CD8-positive, alpha-beta memory T cell (primary cell): ENCODE results near the gene DQX1. TPM values are rescaled to one million over a fixed set of nuclear protein-coding genes. Genes with fewer than 3 reads are reported as not detected.
"Not testable (repeated sequence)": the region's sequence is repeated elsewhere in the genome, so short reads cannot be mapped to it uniquely, and the experiment has no call there.

Experiments used
- CTCF ChIA-PET: fragments of 350-600 bp; sonication (Branson Sonifier 250); formaldehyde crosslinking; loops from one replicate; lab custom pipeline; 2021; ENCODE audit warnings: antibody characterized with exemption; lab: Charles Lee
- POLR2A ChIA-PET: fragments of 350-600 bp; sonication (Branson Sonifier 250); formaldehyde crosslinking; loops from one replicate; lab custom pipeline; 2021; ENCODE audit warnings: antibody characterized with exemption; lab: Charles Lee
- DNase-seq, 5 donors: peaks; one replicate each; pipeline versions ENCODE4 v3.0.0 to v3.0.0-alpha.2; 2020 to 2022; ENCODE audit warnings: mixed read lengths in 1 of 5
- H3K27ac ChIP-seq: one replicate; pipeline ENCODE4 v1.7.0; 2013; ENCODE audit warnings: low read depth, mild to moderate bottlenecking, low read length, moderate library complexity
- H3K27me3 ChIP-seq: 2 replicates; pipeline ENCODE4 v1.7.0; 2013; ENCODE audit warnings: low read length, mild to moderate bottlenecking; ENCODE audit not compliant: insufficient read depth, poor library complexity, severe bottlenecking
- H3K36me3 ChIP-seq: 2 replicates; pipeline ENCODE4 v1.7.0; 2013; ENCODE audit warnings: mild to moderate bottlenecking, low read length, moderate library complexity; ENCODE audit not compliant: insufficient read depth
- H3K4me1 ChIP-seq: 2 replicates; pipeline ENCODE4 v1.7.0; 2013; ENCODE audit warnings: mild to moderate bottlenecking, low read length, moderate library complexity; ENCODE audit not compliant: insufficient read depth
- H3K4me3 ChIP-seq: 2 replicates; pipeline ENCODE4 v1.7.0; 2013; ENCODE audit warnings: mild to moderate bottlenecking, low read length
- H3K9me3 ChIP-seq: 2 replicates; pipeline ENCODE4 v1.7.0; 2013; ENCODE audit warnings: mild to moderate bottlenecking, low read length
- H3K27ac Mint-ChIP-seq, 8 donors: one replicate each; pipeline ENCODE4 v1.8.0; 2020 to 2021; ENCODE audit warnings: mixed read lengths in 8 of 8, mild to moderate bottlenecking in 6 of 8, inconsistent platforms in 3 of 8, moderate library complexity in 3 of 8
- H3K27me3 Mint-ChIP-seq, 2 donors: one replicate each; pipeline ENCODE4 v1.8.0; 2020 to 2021; ENCODE audit warnings: mixed read lengths in 2 of 2, mild to moderate bottlenecking in 1 of 2, moderate library complexity in 1 of 2
- H3K36me3 Mint-ChIP-seq, 3 donors: one replicate each; pipeline ENCODE4 v1.8.0; 2020 to 2021; ENCODE audit warnings: mixed read lengths in 3 of 3, inconsistent platforms in 1 of 3, mild to moderate bottlenecking in 1 of 3
- H3K4me1 Mint-ChIP-seq, 3 donors: one replicate each; pipeline ENCODE4 v1.8.0; 2020 to 2021; ENCODE audit warnings: mixed read lengths in 3 of 3, inconsistent platforms in 1 of 3, mild to moderate bottlenecking in 1 of 3
- H3K4me3 Mint-ChIP-seq, 7 donors: one replicate each; pipeline ENCODE4 v1.8.0; 2020 to 2021; ENCODE audit warnings: mixed read lengths in 7 of 7, mild to moderate bottlenecking in 6 of 7, moderate library complexity in 4 of 7, inconsistent platforms in 2 of 7
- H3K9me3 Mint-ChIP-seq, 5 donors: one replicate each; pipeline ENCODE4 v1.8.0; 2020 to 2022; ENCODE audit warnings: mixed read lengths in 5 of 5, mild to moderate bottlenecking in 3 of 5, moderate library complexity in 2 of 5, inconsistent platforms in 1 of 5
- polyA plus RNA-seq: library from polyadenylated mRNA; unstranded; fragments of 300-500 nt; fragmentation: Illumina TruSeq; gene quantifications from one replicate; pipeline ENCODE4 v1.2.3, GENCODE V29; 2021
- total RNA-seq, 2 experiments: library from RNA; stranded (reverse); gene quantifications; one replicate each; pipeline ENCODE4 v1.2.3, GENCODE V29; 2021

Gene DQX1
- total and polyA plus RNA-seq, 3 experiments from 2014 or later: 0.51 to 0.83 TPM; not detected in 1

DNA sequence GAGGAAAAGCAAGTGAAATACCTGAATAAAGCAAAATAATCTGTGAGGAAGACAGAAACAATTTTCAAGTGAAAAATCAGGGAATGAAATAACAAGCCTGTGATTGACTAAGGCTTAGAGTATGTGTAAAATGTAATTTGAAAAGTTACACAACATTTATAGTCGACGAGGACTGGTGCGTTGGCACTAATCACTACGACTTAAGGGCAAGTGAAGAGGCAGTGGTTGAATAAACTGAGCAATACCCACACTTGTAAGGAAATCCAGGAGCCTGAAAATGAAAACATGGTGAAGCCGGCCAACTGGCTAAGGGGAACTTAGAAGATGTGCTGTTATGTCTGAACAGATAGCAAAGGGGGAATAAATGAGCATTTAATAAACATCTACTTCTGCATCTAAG lies 41.9 kb upstream of the DQX1 start:
- H3K4me1 Mint-ChIP-seq: no peaks in the 10 kb centered on the region
- H3K36me3 Mint-ChIP-seq: peaks cover 0 to 3% (median 0%) of the 10 kb centered on the region in 3 donors
- Histone ChIP-seq H3K27ac (no peak overlapping the region), H3K27me3 (no peaks in the 10 kb centered on the region), H3K36me3 (no peaks in the 10 kb centered on the region), H3K9me3 (no peaks in the 10 kb centered on the region), H3K4me3 (no peak overlapping the region), H3K4me1 (no peaks in the 10 kb centered on the region)
- ChIA-PET POLR2A (interaction anchor here (0.8 kb wide), 1 partner anchor 101 kb away, joined by 3 read pairs; no protein-coding TSS in a partner anchor), CTCF (no interaction called here)
- H3K9me3 Mint-ChIP-seq: no peaks in the 10 kb centered on the region
- H3K4me3 Mint-ChIP-seq: no peak overlapping the region
- DNase-seq: no peak
- H3K27ac Mint-ChIP-seq: no peak overlapping the region
- H3K27me3 Mint-ChIP-seq: peaks cover 21 to 31% of the 10 kb centered on the region in 2 donors

GRCh38 chr2:74566754-74567085 lies 40.7 kb upstream of the DQX1 start:
- H3K4me3 Mint-ChIP-seq: no peak overlapping the region
- H3K4me1 Mint-ChIP-seq: no peaks in the 10 kb centered on the region
- H3K27me3 ChIP-seq: no peaks in the 10 kb centered on the region
- ChIA-PET POLR2A (no interaction called here), CTCF (interaction anchor here (1.6 kb wide), 1 partner anchor 9 kb away, joined by 6 read pairs; no protein-coding TSS in a partner anchor)
- H3K27ac Mint-ChIP-seq: no peak overlapping the region
- H3K9me3 ChIP-seq: no peaks in the 10 kb centered on the region
- peaks cover 21 to 43% of the 10 kb centered on the region in 2 donors for H3K27me3 Mint-ChIP-seq
- H3K4me1 ChIP-seq: no peaks in the 10 kb centered on the region
- H3K4me3 ChIP-seq: no peak overlapping the region
- H3K9me3 Mint-ChIP-seq: no peaks in the 10 kb centered on the region
- peaks cover 0 to 3% (median 0%) of the 10 kb centered on the region in 3 donors for H3K36me3 Mint-ChIP-seq
- no peaks in the 10 kb centered on the region for H3K36me3 ChIP-seq
- H3K27ac ChIP-seq: no peak overlapping the region
- no peak for DNase-seq

DNA sequence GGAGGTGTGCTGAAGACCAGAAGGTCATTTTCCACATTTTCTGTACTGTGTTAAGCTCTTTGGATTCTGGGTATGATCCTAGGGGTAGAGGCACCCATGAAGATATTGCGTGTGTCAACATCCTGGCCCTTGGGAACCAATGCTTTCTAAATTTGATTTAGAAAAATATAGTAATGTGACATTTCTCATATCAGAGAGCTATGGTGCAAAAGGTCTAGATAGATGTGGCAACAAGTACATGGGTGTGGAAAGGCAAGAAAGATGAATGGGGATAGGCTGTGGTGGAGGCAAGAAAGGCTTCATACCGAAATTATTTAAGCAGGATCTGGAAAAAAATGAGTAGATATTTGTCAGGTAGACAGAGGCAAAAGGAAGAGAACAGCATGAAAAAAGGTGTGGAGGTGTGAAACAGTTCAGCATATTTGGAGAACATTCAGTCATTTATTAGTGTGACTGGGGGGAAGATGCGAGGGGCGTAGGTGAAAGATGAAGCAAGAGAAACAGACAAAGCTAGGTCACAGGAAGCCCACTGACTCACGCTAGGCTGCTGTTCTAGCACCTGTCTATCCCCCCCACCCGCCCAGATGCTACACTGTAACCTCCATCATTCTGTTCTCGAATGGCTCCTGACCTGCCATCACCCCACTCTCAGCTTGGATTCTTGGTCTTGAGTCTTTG lies 40.2 kb upstream of the DQX1 start:
- no peak overlapping the region for H3K27ac ChIP-seq
- no peak for DNase-seq
- ChIA-PET POLR2A (no interaction called here), CTCF (interaction anchor here (1.6 kb wide), 1 partner anchor 8 kb away, joined by 6 read pairs; no protein-coding TSS in a partner anchor)
- H3K9me3 ChIP-seq: no peaks in the 10 kb centered on the region
- Mint-ChIP-seq H3K9me3 (no peaks in the 10 kb centered on the region), H3K36me3 (peaks cover 0 to 3% (median 0%) of the 10 kb centered on the region in 3 donors), H3K4me1 (no peaks in the 10 kb centered on the region), H3K27me3 (peaks cover 25 to 45% of the 10 kb centered on the region in 2 donors), H3K27ac (no peak overlapping the region), H3K4me3 (no peak overlapping the region)
- no peaks in the 10 kb centered on the region for H3K36me3 ChIP-seq
- H3K4me1 ChIP-seq: no peaks in the 10 kb centered on the region
- no peak overlapping the region for H3K4me3 ChIP-seq
- H3K27me3 ChIP-seq: no peaks in the 10 kb centered on the region

GRCh38 chr2:74564222-74564621 lies 38.2 kb upstream of the DQX1 start:
- Histone ChIP-seq H3K4me1 (no peaks in the 10 kb centered on the region), H3K9me3 (no peaks in the 10 kb centered on the region), H3K36me3 (no peaks in the 10 kb centered on the region), H3K4me3 (no peak overlapping the region), H3K27me3 (no peaks in the 10 kb centered on the region), H3K27ac (no peak overlapping the region)
- peaks cover 0 to 4% (median 2%) of the 10 kb centered on the region in 3 donors for H3K4me1 Mint-ChIP-seq
- no peak overlapping the region for H3K27ac Mint-ChIP-seq
- H3K36me3 Mint-ChIP-seq: peaks cover 0 to 3% (median 0%) of the 10 kb centered on the region in 3 donors
- peaks cover 27 to 56% of the 10 kb centered on the region in 2 donors for H3K27me3 Mint-ChIP-seq
- no peaks in the 10 kb centered on the region for H3K9me3 Mint-ChIP-seq
- ChIA-PET CTCF (no interaction called here), POLR2A (no interaction called here)
- H3K4me3 Mint-ChIP-seq: no peak overlapping the region
- DNase-seq: no peak

GRCh38 chr2:74562126-74562775 lies 36.2 kb upstream of the DQX1 start:
- Histone ChIP-seq H3K4me3 (no peak overlapping the region), H3K27ac (no peak overlapping the region), H3K9me3 (no peaks in the 10 kb centered on the region), H3K27me3 (no peaks in the 10 kb centered on the region), H3K36me3 (no peaks in the 10 kb centered on the region), H3K4me1 (no peaks in the 10 kb centered on the region)
- Mint-ChIP-seq H3K9me3 (no peaks in the 10 kb centered on the region), H3K27me3 (peaks cover 17 to 47% of the 10 kb centered on the region in 2 donors), H3K4me3 (no peak overlapping the region), H3K27ac (peak overlapping the region in 3 of 8 donors; percentile 53 to 74 (median 68)), H3K4me1 (peaks cover 0 to 4% (median 2%) of the 10 kb centered on the region in 3 donors), H3K36me3 (peaks cover 0 to 3% (median 3%) of the 10 kb centered on the region in 3 donors)
- ChIA-PET CTCF (no interaction called here), POLR2A (no interaction called here)
- no peak for DNase-seq

DNA sequence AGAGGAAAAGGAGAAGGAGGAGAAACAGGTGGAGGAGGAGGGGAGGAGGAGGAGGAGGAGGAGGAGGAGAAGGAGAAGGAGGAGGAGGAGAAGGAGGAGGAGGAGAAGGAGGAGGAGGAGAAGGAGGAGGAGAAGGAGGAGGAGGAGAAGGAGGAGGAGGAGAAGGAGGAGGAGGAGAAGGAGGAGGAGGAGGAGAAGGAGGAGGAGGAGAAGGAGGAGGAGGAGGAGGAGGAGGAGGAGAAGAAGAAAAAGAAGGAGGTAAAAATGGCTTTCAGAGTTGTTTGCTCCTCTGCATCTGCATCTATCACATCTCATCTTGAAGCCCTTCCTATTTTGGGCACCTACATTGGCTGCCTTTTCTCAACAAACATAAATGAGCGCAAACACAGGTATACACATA lies 35.0 kb upstream of the DQX1 start:
- peaks cover 15 to 40% of the 10 kb centered on the region in 2 donors for H3K27me3 Mint-ChIP-seq
- H3K4me3 Mint-ChIP-seq, H3K4me1 ChIP-seq, DNase-seq, H3K9me3 Mint-ChIP-seq, H3K27ac ChIP-seq, H3K27ac Mint-ChIP-seq, H3K4me3 ChIP-seq, CTCF ChIA-PET, H3K4me1 Mint-ChIP-seq, POLR2A ChIA-PET, H3K36me3 ChIP-seq, H3K27me3 ChIP-seq, H3K9me3 ChIP-seq: not testable (repeated sequence)
- peaks cover 0 to 13% (median 3%) of the 10 kb centered on the region in 3 donors for H3K36me3 Mint-ChIP-seq

GRCh38 chr2:74560591-74560990 lies 34.6 kb upstream of the DQX1 start:
- ChIA-PET CTCF (no interaction called here), POLR2A (no interaction called here)
- Mint-ChIP-seq H3K4me3 (no peak overlapping the region), H3K4me1 (peaks cover 0 to 14% (median 6%) of the 10 kb centered on the region in 3 donors), H3K36me3 (peaks cover 0 to 13% (median 3%) of the 10 kb centered on the region in 3 donors), H3K27me3 (peaks cover 13 to 36% of the 10 kb centered on the region in 2 donors), H3K27ac (peak overlapping the region in 1 of 8 donors; percentile 38), H3K9me3 (no peaks in the 10 kb centered on the region)
- Histone ChIP-seq H3K9me3 (no peaks in the 10 kb centered on the region), H3K36me3 (no peaks in the 10 kb centered on the region), H3K4me1 (peaks cover 3% of the 10 kb centered on the region), H3K27ac (no peak overlapping the region), H3K27me3 (no peaks in the 10 kb centered on the region), H3K4me3 (no peak overlapping the region)
- no peak for DNase-seq

- DNase-seq: no peak
- ChIA-PET CTCF (no interaction called here), POLR2A (no interaction called here)
- Mint-ChIP-seq H3K9me3 (no peaks in the 10 kb centered on the region), H3K27ac (no peak overlapping the region), H3K36me3 (peaks cover 0 to 18% (median 3%) of the 10 kb centered on the region in 3 donors), H3K27me3 (peaks cover 9 to 36% of the 10 kb centered on the region in 2 donors), H3K4me1 (peaks cover 0 to 21% (median 10%) of the 10 kb centered on the region in 3 donors), H3K4me3 (peak overlapping the region in 1 of 7 donors; percentile 39)
- peaks cover 8% of the 10 kb centered on the region for H3K4me1 ChIP-seq
- H3K9me3 ChIP-seq: no peaks in the 10 kb centered on the region
- no peak overlapping the region for H3K27ac ChIP-seq
- no peaks in the 10 kb centered on the region for H3K36me3 ChIP-seq
- no peaks in the 10 kb centered on the region for H3K27me3 ChIP-seq
- H3K4me3 ChIP-seq: no peak overlapping the region
These were observed 33.9 kb upstream of the DQX1 start for GRCh38 chr2:74559912-74560311.
